ENCODE measurements around the gene TMEM156. TPM values are rescaled to one million over a fixed set of nuclear protein-coding genes. Genes with fewer than 3 reads are reported as not detected.

TMEM156 gene
- total RNA-seq, 1 donor from 2014 or later, result not detected

GRCh38 chr4:38940476-38940875 is 91.7 kb downstream of the TMEM156 start:
- no peak for DNase-seq (ENCODE audit: low spot score)
- intact Hi-C loops (cut with DNase I), result no loop called here

DNA sequence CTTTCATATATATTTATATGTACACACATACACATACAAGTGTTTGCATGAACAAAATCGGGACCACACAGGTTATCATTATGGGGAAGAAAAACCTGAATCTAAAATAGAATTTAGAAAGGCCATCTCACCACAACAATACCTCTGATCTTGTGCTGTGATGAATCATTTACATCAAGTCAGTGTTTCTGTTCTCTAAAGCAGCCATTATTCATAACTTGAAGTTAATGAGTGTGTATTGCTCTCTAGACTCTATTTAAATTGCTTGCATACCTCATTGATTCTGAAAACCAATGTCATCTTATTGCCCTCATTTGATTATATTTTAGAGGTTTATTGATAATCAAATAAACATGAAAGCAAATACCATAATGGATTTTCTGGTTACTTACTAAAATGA is 93.0 kb downstream of the TMEM156 start:
- intact Hi-C loops (cut with DNase I), result no loop called here
- no peak for DNase-seq (ENCODE audit: low spot score)

- DNase-seq (ENCODE audit: low spot score), result no peak
- intact Hi-C loops (cut with DNase I), result no loop called here
Observed at GRCh38 chr4:38935391-38936073, 96.7 kb downstream of the TMEM156 start.

DNA sequence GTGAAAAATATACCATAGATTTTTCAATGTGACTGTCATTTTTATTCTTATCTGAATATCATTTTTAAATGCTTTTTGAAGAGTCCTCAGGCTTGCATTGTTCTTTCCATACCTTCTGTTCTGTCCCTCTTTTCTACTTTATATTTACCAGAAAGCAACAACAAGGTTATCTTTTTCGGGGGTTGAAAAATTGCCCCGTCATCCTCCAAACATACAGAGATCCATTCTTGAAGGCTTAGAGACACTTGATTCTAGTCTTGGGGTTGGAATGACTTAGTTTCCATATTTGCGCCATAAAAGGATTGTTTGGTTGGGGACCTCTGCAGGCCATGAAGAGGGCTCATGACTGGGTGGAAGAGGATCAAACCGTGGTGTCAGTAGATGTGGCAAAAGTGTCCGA is 101.1 kb downstream of the TMEM156 start:
- intact Hi-C loops (cut with DNase I), result no loop called here
- DNase-seq (ENCODE audit: low spot score), result no peak

DNA sequence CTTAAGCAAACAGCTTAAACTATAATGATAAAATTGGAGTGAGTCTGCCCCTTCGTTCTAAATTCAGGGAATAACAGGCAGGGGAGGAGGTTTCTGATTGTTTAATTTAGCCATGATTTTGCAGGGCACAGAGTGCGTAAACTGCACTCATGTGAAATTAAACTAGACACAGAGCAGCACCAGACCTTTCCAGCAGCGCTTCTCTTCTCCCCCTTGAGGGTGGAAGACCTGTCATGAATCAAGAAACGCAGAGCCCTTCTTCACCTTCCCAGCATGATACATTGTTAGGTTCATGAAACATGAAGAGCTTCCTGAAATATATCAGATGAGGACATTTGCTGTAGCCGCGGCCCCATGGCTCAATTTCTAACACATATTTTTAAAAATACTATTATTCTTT is 101.5 kb downstream of the TMEM156 start:
- intact Hi-C loops (cut with DNase I), result no loop called here
- DNase-seq (ENCODE audit: low spot score), result no peak

DNA sequence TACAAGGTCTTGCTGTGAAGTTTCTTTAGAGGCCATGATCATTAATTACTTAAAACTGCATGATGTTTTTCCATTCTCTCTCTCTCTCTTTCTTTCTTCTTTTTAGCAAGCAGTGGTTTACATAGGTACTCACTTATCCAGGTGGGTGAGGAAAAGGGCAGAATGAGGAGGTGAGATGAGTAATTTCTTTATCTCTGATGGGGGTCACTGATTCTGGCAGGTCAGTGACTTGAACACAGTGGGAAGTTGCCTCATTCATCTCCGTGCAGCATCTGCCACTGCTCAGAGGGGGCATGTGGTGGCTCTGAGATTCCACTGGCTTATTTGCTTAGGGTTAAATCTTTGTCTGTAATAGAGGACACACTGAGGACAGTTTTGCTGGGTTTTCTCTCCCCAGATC is 102.0 kb downstream of the TMEM156 start:
- intact Hi-C loops (cut with DNase I), result no loop called here
- no peak for DNase-seq (ENCODE audit: low spot score)

GRCh38 chr4:38928974-38929373 is 103.2 kb downstream of the TMEM156 start:
- no peak for DNase-seq (ENCODE audit: low spot score)
- intact Hi-C loops (cut with DNase I), result no loop called here

DNA sequence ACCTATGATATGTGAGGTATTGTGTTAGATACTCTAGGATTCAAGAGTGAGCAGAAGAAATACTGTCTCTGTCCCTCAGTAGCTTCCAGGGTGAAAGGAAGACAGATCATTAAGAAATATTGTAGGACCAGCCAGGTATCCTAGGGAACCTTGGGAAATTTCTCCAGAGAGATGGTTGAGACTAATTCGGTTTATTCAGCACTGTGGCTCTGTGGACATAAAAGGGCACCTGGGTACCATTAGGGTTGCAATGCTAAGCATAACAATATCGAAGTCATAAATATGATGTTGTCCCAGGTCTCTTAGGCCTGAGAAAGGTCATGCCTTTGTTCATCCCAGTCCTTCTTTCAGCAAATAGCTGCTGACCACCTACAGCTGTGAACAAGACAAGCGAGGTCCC is 103.6 kb downstream of the TMEM156 start:
- intact Hi-C loops (cut with DNase I), result no loop called here
- no peak for DNase-seq (ENCODE audit: low spot score)

GRCh38 chr4:38926896-38927295 is 105.3 kb downstream of the TMEM156 start:
- DNase-seq (ENCODE audit: low spot score), result no peak
- intact Hi-C loops (cut with DNase I), result no loop called here

DNA sequence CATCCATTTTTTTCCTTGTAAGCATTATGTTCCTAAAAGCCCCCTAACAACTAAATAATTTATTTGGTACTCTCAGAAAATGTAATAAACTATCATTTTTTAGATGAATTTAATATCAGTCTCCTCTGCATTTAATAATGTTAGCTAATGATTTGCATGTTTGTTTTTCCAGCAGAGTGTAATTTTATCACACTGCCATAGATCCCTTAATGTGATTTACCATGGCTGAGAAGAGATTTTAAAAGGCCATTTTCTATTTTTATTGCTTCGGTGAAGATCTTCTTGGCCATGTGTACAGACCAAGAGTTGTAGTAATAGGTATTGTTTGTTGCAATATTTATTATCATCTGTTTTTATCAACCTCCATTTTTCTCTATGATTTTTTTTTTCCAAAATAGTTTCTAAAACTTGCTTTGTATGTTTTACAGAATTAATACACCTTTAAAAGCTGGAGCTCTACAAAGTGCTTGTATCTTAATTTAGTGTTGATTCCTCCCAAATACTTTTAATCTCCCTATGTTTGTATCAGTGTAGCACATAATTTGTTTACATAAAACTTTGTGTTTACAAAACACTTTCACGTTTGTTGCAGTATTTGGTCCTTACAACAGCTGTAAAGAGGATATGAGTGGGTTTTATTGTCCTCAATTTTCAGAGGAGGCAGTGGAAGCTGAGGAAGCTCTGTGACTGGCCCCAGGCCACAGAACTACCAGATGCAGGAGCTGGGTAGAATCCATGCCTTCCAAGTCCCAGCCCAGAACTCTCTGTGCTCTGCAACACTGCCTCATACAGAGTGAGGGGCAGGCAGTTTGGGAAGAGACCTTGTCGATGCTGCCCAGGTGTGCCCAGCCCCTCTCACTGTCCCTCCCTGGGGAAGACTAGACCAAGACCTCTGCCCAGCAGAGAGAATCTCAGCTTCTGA is 106.5 kb downstream of the TMEM156 start:
- intact Hi-C loops (cut with DNase I), result no loop called here
- no peak for DNase-seq (ENCODE audit: low spot score)

DNA sequence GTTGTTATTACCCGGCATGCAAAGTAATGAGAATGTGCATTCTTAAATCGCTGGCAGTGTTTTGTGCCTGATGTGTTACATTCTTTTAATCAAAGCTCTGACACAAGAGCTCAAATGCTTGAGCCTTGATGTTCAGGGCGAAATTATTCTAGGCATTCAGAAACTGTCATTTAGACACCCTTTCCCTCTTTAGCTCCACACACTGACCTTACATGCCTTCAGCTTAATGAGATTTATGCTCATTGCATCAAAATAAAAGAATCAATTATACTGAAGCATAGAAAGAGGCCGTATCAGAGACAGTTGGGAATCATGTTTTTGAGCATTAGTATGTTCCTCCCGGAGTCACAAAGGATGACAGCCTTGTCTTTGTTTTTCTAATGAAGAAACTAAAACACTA is 107.9 kb downstream of the TMEM156 start:
- intact Hi-C loops (cut with DNase I), result no loop called here
- no peak for DNase-seq (ENCODE audit: low spot score)

DNA sequence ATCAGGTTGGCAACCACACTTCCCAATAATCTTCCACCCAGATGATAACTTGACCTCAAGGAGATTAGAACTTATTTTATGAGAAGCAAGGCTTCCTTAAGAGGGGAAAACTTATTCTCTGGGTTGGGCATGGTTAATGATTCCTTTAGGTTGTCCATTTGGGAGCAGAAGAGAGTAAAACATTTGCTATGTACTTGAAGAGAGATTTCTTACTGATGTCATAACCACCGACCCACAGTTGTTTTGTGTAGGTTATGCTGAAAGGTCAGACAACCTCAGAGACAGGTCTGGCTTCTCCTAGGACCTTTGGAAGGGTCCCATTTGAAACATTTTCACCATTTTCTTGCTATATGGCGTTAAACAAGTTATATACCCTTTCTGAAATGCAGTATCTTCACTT is 108.5 kb downstream of the TMEM156 start:
- intact Hi-C loops (cut with DNase I), result no loop called here
- no peak for DNase-seq (ENCODE audit: low spot score)

- intact Hi-C loops (cut with DNase I), result no loop called here
- DNase-seq (ENCODE audit: low spot score), result no peak
Observed at GRCh38 chr4:38921151-38921550, 111.1 kb downstream of the TMEM156 start.

DNA sequence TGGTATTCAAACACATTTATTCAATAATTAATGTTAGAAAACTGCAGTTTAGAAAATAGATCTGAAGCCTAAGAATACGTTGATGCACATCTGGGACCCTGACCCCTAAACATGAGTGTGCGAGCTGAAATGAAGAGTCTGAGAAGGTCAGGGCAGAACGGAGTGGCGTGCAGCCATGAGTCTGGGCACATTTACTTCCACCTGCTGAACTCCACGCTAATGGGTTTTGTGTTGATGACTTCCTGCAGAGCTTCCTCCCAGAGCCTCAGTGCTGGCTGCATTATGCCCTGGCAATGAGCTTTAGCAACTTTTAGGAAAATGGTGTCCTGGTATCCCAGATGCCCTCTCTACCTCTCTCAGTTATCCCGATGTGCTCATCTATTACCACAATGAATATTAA is 111.5 kb downstream of the TMEM156 start:
- intact Hi-C loops (cut with DNase I), result no loop called here

GRCh38 chr4:38920186-38920585 is 112.0 kb downstream of the TMEM156 start:
- intact Hi-C loops (cut with DNase I), result no loop called here
- DNase-seq (ENCODE audit: low spot score), result no peak

More for the DNA sequence above, 111.5 kb downstream of the TMEM156 start:
- no peak for DNase-seq (ENCODE audit: low spot score)

DNA sequence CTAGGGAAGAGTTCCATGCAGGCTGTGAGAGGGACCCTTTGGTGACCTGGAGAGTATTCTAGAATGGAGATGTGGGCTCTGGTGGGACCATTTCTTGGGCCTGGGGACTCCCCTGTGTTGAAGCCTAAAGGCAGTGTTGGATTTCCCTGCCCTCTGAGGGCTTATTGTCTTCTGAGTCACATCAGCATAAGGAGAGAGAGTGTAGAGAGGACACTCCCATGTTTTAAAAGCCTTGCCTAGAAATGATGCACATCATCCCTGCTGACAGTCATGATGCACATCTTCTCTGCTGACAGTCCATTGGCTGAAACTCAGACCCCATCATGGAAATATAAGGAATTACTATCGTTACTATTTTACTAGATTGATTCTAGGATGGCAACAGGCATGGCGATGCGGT is 112.7 kb downstream of the TMEM156 start:
- intact Hi-C loops (cut with DNase I), result no loop called here
- DNase-seq (ENCODE audit: low spot score), result no peak

DNA sequence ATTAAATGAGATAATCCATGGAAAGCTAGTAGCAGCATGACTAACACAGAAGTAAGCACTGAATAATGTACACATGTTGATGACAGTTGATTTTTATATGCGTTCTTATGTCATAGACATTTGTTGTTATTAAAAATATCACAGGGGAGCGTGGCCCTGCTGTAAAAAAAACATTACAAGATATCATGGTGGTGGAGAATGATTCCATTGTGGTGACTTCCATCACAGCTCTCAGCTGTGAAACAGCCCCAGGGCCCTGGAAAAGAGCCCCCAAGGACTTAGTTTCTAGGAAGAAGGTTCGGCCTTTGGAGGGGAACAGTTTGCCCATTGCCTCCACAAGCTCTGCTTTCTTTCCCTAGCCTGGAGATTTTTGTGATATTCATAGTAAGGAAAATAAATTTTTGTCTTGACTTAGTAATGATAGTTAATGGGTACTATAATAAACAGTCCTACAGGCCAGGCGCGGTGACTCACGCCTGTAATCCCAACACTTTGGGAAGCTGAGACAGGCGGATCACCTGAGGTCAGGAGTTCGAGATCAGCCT is 114.7 kb downstream of the TMEM156 start:
- DNase-seq (ENCODE audit: low spot score), result no peak
- intact Hi-C loops (cut with DNase I), result no loop called here

Data from cardiac septum (tissue), 1 donor.